HG03442 (cell line): Measurements from ENCODE around the gene DCC.

Source experiments
- ATAC-seq: cut with Tn5 transposase; IDR thresholded peaks from one replicate; pipeline ENCODE4 v1.9.1; 2021; ENCODE audit warnings: mild to moderate bottlenecking, moderate library complexity; ENCODE audit not compliant: unreplicated experiment

DCC gene

DNA sequence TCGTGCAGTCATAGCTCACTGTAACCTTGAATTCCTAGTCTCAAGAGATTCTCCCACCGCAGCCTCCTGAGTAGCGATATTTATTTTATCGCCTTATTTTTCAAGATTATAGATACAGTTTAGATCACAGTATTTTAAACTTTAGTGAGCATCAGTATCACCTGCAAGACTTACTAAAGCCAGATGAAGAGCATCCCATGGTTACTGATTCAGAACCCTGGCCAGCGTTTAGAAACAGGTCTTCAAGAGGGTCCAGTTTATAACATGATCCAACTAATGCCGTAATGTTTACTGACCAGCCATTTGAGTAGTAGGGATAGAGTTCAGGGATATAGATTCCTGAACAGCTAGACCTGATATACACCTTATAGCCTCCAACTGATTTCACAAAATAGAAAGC, 146.1 kb downstream of the DCC start:
- no peak for ATAC-seq

DNA sequence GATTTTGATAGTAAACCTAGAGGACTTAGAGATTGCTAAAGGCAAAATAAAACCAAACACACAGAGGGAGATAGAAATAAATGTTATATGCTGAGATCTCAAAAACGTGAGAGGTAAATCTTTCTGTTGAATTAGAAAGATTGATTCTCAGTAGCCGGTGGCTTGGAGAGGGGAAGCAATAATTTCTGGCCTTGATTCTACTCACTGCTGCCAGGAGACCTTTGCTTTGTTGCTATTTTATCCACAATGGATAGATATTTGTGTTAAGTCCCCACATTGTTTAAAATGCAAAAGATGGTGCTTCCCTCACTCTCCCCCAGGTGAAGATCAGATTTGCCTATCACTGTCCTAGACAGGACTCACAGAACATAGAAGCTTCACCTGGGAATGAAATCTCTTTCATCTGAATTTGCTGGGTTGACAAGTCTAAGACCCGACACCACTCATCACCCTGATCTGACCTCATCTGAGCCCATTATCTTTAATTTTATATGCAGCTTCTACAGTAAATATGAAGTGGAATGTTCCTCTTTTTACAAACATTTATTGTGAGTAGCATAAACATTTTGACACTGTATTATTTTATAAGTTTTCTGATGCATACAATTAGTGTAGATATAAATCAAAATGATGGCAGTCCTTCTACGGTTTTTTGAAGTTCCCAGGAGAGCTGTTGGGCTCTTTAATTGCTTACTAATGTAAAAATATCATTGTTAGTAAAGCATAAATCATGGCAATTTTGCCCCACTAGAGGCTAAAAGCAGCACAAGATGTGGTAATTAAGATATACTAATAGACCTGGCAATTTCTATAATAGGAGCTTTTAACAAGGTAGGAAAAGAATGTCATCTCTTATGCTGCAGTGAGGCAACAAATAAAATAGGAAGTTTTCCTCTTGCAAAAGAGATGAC, 149.7 kb downstream of the DCC start:
- no peak for ATAC-seq

DNA sequence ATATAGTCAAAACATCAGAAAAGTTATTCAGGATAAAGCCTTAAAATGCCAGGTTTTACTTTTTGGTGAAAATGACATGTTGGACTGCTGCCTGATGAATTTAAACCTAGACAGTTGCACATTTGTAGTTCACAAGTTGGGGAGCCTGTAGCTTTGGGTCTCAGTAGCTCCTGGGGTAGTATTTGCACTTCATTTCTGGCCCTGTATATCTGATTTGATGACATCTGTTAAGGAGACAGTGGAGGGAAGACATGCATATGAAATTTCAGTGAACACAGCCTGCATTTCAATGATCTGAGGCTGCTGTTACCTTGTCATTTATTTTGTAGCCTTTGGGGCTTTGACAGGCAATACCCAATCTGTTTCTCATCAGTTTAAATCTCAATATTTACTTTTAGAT, 156.4 kb downstream of the DCC start:
- ATAC-seq, result no peak

DNA sequence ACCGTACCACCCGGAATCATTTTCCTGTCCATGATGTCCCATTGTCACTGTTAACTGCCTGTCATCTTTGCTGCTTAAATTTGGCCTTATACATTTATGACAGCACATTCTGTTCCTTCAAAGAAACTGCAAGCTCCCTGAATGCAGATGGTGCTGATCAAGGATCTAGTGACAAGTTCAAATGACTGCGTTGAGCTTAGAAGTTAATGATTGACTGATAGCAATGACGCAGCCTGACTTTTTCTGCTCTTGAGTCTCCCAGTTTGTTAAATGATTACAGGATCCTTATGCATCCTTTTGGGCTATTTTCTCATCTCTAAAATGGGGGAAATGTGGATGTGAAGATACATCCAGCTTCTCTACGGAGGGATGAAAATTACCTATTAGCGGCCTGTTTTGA, 159.0 kb downstream of the DCC start:
- ATAC-seq, result no peak

DNA sequence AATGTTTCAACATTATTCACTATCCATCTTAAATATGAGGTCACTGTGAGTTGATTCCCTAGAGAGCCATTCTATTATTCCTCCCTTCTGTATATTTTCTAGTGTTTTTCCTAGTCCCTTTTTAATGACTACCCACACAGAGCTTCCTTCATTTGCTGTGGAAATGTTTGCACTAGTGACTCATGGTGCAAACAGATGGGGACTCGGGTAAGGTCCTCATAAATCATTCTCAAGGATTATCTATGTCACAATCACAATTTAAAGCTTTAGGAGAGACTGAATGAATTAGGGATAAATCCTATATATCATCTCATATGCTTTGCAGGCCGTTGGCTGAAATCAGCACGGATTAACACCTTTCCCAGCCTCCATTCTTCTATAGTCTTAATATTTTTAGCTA, 159.6 kb downstream of the DCC start:
- no peak for ATAC-seq

DNA sequence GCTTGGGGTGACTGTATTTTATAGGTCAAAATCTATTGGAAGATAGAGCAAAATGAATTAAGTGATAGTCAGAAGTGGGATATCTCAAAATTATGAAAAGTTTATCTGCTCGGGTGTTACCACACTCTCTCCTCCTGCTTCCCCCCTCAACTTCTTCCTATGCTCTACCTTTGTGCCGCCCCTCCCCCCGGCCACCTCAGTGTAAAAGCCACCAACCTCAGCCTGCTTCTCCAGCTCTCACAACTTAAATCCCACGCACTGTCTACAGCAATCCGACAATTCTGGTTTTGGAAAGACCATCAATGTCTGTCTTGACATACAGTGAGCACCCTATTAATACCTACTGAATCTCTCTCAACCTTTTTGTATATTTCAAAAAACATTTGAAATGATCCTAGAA, 164.6 kb downstream of the DCC start:
- no peak for ATAC-seq

DNA sequence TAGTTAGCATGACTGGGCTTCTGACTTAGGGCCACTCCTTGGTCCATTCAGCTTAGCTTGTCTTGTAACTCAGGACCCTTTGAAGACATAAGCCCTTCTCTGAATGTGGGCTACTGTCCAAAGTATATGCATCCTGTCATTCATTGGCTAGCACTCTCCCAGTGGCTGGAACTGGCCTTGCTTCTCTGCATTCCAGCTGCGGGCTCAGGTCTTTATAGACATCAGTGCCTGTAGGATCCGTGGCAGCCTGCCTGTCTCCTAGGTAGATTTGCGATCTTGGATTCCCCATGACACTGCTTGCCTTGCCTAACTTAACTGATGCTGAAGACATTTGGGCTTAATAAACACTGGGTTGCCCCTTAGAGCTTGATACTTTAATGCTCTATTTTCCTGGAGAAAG, 170.1 kb downstream of the DCC start:
- no peak for ATAC-seq

DNA sequence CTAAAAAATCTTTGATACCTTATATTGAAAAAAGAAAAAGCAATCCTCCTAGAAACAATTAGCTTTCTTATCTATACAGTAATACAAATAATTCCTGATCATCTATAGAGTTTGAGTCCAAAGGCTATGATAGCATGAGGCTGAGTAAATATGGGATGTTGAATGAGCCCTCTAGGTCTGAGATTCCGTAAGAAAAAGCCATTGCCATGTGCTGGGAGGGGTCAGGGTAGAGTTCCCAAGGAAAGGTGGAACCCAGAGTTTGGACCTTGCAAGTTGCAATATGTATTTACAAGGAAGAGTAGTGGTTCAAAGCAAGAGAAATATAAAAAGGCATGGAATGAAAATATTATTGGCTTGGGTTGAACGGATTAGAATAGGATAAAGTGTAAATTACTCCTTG, 178.1 kb downstream of the DCC start:
- no peak for ATAC-seq

DNA sequence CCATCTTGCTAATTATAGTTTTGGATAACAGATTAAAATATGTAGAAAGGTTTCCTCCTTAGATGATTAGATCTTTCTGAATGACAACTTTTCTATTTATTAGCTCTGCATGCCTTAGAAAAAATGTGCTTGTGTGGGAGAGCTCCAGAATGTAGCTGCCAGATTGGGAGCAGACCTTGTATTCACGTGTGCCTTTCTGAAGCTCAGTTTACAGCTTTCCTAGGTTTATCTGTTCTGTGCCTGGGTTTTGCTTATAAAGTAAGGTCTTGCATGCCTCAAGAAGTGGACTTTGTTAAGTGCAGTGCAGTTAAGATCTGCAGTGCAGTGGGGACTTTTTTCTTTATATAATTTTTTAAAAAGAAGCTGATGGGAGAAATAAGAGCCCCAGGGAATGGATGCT, 179.0 kb downstream of the DCC start:
- ATAC-seq, result no peak

DNA sequence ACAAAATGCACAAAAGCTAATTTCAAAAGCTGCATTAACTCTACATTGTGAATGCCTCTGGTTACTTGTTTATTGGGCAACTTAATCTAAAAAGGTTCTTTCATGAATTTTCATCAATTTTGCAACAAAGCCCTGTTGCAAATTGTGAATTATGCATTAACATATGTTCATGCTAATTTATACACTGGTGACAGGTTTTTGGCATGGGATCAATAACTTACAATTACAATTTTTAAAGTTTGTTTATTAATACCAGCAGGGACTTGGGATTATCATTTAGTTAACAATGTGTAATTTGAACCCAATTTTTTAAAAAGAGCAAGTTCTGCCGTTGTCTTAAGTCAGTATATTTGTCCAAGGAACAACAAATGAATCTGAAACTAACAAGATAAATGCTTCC, 183.6 kb downstream of the DCC start:
- no peak for ATAC-seq

DNA sequence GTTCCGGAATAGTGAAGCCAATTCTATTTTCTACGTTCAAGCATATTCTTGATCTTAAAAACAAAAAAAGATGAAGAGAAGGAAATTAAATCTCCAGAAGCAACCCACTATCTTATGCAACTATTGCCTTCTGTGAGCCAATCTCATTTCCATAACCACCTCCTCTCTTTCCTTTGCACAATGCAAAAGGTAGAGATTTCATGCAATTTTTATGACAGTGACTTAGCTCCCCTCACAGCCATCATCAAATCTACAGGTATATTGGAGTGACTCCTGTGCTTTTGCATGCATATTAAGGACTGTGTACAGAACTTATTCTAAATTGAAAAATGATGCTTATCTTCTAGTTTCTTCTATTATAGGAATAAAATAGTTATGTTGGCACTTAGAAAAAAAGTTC, 191.8 kb downstream of the DCC start:
- ATAC-seq, result no peak

DNA sequence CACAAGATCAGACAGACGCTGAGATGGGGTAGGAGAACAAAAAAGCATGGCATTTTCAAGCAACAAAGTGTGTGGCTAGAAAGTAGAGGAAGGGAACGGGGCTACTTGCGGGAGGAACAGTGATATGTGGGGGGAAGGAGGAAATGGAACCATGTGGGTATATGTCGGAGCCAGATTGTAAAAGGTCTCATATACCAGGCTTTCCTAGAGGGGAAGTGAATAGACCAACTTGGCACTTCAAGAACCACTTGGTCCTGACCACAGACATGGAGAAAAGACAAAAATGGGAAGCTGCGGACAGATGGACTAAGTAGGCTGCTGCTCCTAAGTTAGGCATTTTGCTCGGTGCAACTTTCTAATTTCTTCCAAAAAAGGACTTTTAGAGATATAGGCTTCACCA, 196.0 kb downstream of the DCC start:
- no peak for ATAC-seq

DNA sequence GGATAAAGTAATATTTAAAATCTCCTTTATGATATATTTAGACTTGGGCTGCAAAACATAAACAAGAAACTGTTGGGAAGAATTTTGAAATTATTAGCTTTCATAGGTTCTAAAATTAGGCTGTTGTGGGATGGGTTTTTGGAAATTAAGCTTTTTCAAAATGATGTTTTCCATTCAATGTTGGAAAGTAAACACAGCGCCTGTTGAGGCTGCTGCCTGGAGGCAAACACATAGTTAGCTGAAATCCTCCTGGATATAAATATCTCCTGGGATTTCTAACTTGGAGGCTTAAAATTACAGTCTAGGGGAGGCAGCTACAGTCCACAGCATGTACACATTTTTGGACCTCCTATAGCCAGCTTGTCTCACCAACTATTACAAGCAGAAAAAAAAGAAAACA, 197.3 kb downstream of the DCC start:
- ATAC-seq, result no peak

DNA sequence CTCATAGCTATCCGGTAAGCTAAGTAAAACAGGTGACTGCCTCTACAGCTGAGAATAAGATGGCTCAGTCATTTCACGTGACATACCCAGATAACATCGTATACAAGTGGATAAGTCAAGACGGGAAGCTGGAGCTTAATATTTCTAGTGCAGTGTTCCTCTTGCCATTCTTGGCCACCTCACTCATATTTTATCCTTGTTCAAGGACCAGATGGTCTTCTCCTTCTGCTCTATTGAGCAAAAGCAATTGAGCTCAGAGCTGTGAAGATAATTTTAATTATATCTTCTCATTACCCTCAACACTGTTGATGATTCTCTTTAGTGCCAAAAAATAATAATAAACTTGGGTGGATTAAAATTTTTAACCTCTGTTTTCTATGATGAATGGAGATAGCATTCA, 201.1 kb downstream of the DCC start:
- ATAC-seq, result no peak

DNA sequence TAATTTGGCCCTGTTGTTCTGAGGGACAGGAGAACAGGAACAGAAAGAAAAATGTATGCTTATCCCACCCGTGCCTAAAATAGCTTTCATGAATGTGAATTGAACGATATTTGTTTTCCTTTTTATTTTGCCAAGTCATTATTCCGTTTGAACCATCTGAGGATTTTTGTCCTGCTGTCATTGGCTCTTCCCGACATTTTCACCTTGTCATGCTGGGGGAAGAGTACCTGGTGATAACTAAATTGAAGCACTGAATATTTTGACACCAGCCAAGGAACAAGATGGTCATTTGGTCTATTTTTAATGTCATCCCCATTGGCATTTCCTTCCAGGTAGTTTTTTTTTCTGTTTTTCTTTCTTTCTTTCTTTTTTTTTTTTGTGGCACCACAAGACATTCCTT, 204.1 kb downstream of the DCC start:
- ATAC-seq, result no peak

DNA sequence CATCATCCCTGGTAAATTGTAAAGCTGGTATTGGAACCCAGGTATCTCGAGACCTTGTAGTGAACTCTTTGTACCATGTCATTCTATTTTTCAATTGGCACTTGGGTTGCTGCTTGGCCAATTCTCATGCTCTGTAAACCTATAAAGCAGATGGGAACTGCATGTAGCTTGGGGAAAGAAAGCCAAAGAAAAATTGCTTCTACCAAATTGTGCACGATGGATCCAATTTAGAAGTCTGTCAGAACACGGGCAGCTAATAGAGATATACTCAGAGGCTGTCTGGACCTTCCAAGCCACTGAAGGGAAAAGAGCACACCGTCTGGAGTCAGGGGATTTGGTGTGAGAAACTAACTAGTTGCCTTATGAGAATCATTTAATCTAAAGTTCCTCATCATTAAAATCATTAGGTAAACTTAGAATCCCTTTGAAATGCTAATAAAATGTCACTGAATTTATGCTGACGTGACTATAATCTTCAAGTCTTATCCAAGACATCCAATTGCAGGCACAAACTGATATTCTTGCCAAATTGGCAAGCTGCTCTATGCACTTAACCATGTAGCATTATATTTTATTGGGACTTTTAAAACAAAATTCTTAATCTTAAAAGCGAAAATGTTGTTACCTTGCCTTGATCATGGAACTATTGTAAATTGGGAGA, 206.8 kb downstream of the DCC start:
- ATAC-seq, result no peak

DNA sequence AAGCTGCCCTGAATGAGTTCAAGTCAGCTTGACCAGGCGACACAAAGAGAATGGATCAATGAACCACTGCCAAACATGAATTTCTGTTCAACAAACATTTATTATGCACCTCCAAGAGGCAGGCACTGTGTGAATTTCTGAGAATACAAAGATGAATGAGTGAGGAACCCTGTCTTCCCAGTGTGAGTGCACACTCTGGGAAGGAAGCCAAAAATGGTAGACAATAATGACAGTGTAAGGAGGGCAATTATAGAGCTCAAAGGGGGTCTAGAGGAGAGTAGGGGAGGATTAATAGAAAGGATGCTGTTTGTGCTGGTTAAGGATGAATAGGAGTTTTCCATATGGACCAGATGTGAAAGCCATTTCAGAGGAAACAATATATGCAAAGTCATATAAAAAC, 213.4 kb downstream of the DCC start:
- no peak for ATAC-seq

DNA sequence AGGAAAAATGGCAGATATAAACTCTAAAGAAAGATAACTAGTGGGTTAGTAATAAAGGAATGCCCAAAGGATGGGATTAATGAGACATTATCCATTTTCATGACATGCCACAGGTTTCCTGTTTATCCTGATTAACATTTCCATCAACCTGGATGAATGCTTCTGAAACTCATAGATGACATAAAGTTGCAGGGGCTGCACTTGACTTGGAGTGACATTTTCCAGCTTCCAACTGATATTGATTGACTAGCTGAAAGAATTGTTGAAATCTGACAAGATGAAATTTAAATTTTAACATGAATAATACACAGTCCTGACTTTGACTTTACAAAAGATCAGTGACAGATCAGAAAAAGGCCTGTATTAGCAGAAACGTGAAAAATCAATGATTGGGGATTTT, 214.2 kb downstream of the DCC start:
- ATAC-seq, result no peak

DNA sequence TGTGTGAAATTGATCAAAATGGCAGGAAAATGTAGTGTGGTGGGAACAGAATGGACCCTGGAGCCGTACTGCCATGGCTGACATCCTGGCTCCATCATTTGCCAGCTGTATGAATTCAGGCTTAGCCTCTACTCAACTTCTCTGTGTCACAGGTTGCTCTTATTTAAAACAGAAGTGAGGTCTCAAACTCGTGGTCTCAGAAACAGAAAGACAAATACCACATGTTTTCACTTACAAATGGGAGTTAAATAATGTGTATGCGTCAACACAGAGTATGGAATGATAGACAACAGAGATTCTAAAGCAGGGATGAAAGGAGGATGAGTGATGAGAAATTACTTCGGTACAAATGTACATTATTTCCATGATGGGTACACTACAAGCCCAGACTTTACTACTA, 227.4 kb downstream of the DCC start:
- ATAC-seq, result no peak

DNA sequence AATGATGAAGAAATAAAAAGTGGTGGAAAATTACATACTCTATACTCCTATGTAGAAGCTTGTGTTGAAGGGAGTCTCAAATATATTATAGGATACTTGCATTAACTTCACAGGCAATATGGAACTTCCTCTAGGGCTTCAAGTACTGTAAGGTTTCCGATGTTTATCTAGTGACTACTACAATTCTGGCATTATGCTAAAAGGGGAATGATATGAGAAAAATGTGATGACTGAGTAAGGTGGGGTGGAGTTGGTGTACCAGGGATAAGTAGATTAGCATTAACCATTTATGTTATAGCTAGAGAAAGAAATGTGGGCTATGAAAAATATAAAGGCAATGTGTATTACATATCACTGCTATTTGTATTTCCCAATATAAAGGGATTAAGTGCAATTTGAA, 229.5 kb downstream of the DCC start:
- ATAC-seq, result no peak

DNA sequence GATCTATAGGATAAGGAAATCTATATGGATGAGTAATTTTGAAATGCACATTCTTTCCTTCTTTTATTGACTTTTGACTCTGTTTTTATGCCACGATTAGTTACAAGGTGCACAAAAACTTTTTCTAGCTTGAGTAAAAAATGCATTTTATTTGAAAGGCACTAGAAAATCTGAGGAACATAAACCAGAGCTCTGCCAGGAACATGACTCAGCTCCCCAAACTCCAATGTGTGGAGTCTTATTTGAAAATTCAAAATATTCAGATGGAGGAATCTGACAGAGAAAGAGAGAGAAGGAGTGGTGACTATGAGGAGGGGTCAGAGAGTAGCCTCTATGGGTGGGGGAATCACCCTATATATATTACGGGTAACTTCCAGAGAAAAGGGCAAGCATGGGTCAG, 231.0 kb downstream of the DCC start:
- no peak for ATAC-seq
